Subcutaneous adipose tissue (tissue), 4 donors: ENCODE data around the gene EXOC6B. TPM values are rescaled to one million over a fixed set of nuclear protein-coding genes. Genes with fewer than 3 reads are reported as not detected.

Experiments
- total RNA-seq, 4 donors: library from RNA; depleted of rRNA; stranded (reverse); fragments of >200 nt; gene quantifications; one replicate each; pipeline ENCODE4 v1.1.0, GENCODE V29; 2016
- TF ChIP-seq, protein P1 (sequence below): fragments of 450-650 bp; IDR thresholded peaks from one replicate; pipeline ENCODE4 v1.5.1; 2016; ENCODE audit warnings: low read depth, mild to moderate bottlenecking, control low read depth, antibody characterized with exemption, moderate library complexity

EXOC6B gene
- total RNA-seq, 4 donors from 2014 or later, result 33.9 to 40.5 (median 38.9) TPM

DNA sequence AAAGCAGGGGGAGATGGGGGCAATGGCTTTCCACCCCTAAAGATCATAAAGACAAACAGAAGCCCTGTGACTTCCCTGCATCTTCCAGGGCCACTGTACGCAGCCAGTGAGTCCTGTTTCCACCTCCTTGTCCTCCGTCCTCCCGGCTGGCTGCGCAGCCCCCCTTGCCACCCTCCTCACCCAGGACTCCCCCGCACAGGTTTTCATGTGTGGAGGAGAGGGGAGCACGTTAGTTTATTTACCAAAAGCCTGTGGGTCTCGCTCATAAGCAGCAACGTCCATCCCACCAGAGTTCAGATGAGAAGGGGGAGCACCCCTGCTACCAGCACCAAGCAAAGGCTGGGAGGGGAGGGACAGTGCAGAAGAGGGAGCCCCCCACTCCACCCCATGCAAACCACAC lies 689.9 kb downstream of the EXOC6B start:
- TF ChIP-seq, protein P1, sequence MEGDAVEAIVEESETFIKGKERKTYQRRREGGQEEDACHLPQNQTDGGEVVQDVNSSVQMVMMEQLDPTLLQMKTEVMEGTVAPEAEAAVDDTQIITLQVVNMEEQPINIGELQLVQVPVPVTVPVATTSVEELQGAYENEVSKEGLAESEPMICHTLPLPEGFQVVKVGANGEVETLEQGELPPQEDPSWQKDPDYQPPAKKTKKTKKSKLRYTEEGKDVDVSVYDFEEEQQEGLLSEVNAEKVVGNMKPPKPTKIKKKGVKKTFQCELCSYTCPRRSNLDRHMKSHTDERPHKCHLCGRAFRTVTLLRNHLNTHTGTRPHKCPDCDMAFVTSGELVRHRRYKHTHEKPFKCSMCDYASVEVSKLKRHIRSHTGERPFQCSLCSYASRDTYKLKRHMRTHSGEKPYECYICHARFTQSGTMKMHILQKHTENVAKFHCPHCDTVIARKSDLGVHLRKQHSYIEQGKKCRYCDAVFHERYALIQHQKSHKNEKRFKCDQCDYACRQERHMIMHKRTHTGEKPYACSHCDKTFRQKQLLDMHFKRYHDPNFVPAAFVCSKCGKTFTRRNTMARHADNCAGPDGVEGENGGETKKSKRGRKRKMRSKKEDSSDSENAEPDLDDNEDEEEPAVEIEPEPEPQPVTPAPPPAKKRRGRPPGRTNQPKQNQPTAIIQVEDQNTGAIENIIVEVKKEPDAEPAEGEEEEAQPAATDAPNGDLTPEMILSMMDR, result no peak

DNA sequence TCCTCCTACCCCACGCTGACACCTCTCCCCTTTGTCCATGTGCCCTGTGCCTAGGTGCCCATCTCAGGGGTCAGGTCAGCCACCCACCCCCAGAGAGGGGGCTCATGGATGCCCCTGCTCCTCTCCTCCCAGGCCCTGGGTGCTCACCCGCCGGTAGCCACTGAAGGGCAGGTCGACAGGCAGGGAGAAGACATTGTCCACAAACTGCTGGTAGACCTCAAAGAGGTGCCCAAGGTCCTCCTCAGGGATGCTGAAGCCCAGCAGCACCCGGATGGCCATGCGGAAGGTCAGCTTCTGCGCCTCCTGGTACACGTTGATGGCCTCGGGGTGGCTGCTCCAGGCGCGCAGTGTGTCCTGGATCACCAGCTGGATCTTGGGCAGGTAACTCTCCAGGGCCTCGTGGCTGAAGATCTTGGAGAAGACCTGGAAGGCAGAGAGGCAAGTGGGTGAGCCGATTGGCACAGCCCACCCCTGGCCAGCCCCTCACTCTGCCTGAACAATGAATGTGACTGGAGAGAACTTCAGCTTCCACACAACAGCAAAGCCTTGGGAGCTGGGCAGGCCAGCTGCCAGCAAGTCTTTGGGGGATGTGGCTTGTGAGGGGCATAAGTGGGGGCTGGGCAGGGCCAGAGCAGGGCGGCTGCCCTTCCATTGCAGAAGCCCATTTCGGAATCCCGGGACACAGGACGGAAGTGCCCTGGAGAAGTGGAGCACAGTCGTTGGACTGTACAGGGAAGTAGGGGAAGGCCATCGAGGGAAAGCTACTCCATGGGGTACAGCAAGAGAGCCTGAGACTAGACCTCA lies 690.6 kb downstream of the EXOC6B start:
- TF ChIP-seq, protein P1, result no peak

DNA sequence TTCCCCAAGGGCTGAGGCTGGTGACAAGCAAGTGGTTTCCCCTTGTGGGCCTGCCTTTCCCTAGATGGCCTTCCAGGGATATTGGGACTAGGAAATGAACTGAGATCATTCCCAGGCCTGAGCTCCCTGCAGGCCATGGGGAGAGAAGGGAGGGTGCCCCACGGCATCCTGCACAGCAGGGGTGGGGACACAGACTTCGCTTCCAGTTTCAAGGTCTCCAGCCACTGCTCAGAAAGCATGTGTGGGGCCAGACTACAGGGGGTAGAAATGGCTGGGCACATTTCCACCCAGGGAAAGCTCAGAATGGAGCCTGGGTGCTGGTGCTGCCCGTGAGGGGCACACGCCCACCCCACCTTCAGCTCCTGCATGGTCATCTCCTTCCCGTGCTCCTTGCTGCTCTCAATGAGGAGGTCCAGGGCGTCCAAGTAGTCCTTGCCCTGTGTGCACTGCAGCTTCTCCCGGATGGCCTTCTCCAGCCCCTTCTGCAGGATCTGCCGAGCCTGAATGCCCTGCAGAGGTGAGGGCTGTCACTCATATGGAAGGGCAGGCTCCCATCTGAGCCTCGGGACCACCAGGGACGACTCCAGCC lies 691.3 kb downstream of the EXOC6B start:
- TF ChIP-seq, protein P1, result no peak

DNA sequence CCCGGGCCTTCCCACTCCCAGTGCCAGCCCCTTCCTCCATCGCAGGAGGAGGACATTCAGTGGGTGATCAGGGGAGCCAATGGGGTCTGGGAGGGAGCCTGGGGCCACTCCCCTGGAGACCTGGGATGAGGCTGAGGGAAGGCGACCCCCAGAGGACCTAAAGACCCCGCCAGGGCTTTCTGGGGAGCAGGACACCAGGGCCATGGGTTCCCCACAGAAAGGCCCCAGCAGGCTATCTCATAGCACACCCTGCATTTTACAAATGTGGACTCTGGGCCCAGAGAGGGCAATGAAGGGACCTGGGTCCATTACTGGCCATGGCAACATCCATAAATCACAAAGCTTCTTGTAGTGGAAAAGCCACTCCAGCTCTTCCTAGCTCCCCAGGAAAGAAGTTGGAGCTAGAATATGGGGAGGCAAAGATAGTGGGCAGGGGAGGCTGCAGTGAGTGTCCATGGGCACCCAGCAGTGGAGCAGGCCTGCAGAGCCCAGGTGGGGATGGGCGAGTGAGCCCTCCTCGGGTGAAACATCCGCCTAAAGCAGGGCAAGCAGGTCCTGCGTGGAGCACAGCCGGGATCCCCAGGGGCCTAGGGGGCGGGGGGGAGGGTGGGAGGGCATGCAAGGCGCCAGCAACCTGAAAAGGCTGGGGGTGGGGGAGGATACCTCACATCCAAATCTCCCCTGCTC lies 692.0 kb downstream of the EXOC6B start:
- TF ChIP-seq, protein P1, result no peak

DNA sequence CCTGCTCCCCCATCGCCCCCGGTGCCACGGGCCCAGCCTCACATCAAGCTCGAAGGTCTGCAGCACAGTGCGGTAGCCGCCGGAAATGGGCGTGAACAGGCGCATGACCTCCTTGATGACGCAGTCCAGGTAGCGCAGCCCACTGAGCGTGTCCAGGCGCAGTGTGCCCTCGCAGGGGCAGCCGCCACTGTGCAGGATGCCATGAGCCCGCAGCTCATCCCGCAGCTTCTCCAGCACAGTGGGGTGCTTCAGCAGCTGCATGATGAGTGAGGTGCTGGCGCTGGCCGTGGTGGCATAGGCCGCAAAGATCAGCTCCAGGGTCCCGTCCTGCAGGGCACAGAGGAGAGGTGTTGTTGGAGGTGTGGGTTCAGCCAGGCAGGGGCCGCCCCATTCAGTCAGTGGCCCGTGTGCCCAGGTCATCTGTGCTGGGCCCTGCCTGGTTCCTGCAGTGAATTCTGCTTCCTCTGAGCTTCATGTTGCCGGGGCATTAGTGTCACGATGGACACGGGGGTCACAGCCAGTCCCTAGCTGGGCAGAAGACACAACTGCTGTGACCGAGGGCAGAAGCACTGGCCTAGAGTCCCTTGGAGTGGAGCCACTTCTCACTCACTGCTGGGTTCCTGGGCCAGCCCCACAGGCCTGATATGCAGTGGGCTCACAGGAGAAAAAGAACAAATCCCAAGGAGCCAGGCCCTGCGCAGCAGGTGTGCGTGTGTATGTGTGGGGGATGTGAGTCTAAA lies 692.7 kb downstream of the EXOC6B start:
- TF ChIP-seq, protein P1, result no peak

DNA sequence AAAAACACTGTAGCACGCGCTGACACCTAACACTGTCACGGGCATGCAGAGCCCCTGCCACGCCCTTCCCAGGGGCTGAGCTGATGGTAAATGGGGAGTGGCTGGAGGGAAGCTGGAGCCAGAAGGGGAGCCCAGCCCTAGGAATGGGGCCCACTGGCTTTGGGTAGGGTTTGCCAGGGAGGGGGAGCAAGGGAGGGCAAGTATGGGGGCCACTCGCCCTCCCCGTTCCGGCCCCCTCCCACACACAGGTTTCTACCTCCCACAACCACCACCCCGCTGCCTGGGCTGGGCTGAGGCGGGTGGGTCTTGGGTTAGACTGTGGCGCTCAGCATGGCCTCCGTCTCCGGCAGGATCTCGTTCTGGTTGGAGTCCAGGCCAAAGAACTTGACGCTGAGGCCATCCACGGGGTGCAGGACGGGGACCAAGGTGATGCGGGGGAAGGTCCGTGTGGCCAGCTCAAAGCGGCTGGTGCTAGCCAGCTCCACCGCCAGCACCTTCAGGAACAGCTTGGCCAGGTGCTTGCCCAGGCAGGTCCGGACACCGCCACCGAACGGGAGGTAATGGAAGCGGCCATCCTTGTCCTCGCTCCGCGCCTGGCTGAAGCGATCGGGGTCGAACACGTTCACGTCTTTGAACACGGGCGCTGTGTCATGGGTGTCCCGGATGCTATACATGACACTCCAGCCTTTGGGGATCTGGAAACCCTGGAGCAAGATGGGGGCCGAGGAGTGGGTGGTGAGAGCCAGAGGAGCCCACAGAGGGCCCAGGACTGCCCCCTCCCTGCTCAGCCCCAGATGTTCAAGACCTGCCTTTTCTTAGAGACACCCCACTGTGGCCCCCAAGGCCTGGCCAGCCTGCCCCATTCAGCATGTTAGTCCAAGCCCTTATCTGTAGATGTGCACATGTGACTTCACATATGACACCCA lies 693.7 kb downstream of the EXOC6B start:
- TF ChIP-seq, protein P1, result no peak
